ENCODE results near the gene CENPO.

The CENPO gene

GRCh38 chr2:24836206-24836605, 43.0 kb downstream of the CENPO start:
- H3K4me1 Mint-ChIP-seq: no peaks in the 10 kb centered on the region
- ATAC-seq: no peak
- no peaks in the 10 kb centered on the region for H3K9me3 Mint-ChIP-seq
- no peaks in the 10 kb centered on the region for H3K27me3 Mint-ChIP-seq
- no peak for DNase-seq
- no peak overlapping the region for H3K4me3 Mint-ChIP-seq
- H3K27ac Mint-ChIP-seq: peak overlapping the region in 1 of 2 donors; percentile 64

GRCh38 chr2:24836706-24837105, 43.5 kb downstream of the CENPO start:
- ATAC-seq (no peak), DNase-seq (no peak)
- Mint-ChIP-seq H3K4me1 (no peaks in the 10 kb centered on the region), H3K27me3 (no peaks in the 10 kb centered on the region), H3K27ac (no peak overlapping the region), H3K4me3 (no peak overlapping the region), H3K9me3 (no peaks in the 10 kb centered on the region)

- H3K9me3 Mint-ChIP-seq: no peaks in the 10 kb centered on the region
- no peaks in the 10 kb centered on the region for H3K27me3 Mint-ChIP-seq
- no peak for DNase-seq
- no peak overlapping the region for H3K4me3 Mint-ChIP-seq
- no peaks in the 10 kb centered on the region for H3K4me1 Mint-ChIP-seq
- no peak for ATAC-seq
- H3K27ac Mint-ChIP-seq: no peak overlapping the region
Observed at GRCh38 chr2:24837996-24838513, 44.8 kb downstream of the CENPO start.

- no peak overlapping the region for H3K4me3 Mint-ChIP-seq
- no peak for DNase-seq
- no peak for ATAC-seq
- no peaks in the 10 kb centered on the region for H3K9me3 Mint-ChIP-seq
- no peaks in the 10 kb centered on the region for H3K27me3 Mint-ChIP-seq
- no peaks in the 10 kb centered on the region for H3K4me1 Mint-ChIP-seq
- H3K27ac Mint-ChIP-seq: no peak overlapping the region
Observed at GRCh38 chr2:24838541-24838940, 45.3 kb downstream of the CENPO start.

GRCh38 chr2:24839729-24840128, 46.5 kb downstream of the CENPO start:
- ATAC-seq (no peak), DNase-seq (no peak)

GRCh38 chr2:24840164-24840869, 47.1 kb downstream of the CENPO start:
- ATAC-seq: no peak
- H3K4me1 Mint-ChIP-seq: no peaks in the 10 kb centered on the region
- H3K4me3 Mint-ChIP-seq: no peak overlapping the region
- no peaks in the 10 kb centered on the region for H3K9me3 Mint-ChIP-seq
- H3K27me3 Mint-ChIP-seq: no peaks in the 10 kb centered on the region
- DNase-seq: no peak
- no peak overlapping the region for H3K27ac Mint-ChIP-seq

More at GRCh38 chr2:24839729-24840128, 46.5 kb downstream of the CENPO start:
- Mint-ChIP-seq H3K27ac (no peak overlapping the region), H3K27me3 (no peaks in the 10 kb centered on the region), H3K4me3 (no peak overlapping the region), H3K9me3 (no peaks in the 10 kb centered on the region), H3K4me1 (no peaks in the 10 kb centered on the region)

GRCh38 chr2:24840962-24841945, 48.0 kb downstream of the CENPO start:
- Mint-ChIP-seq H3K4me3 (no peak overlapping the region), H3K27ac (no peak overlapping the region), H3K27me3 (no peaks in the 10 kb centered on the region), H3K9me3 (no peaks in the 10 kb centered on the region), H3K4me1 (no peaks in the 10 kb centered on the region)
- DNase-seq: no peak
- no peak for ATAC-seq

- Mint-ChIP-seq H3K27me3 (no peaks in the 10 kb centered on the region), H3K27ac (peak overlapping the region in 1 of 2 donors; percentile 42), H3K4me1 (no peaks in the 10 kb centered on the region), H3K4me3 (no peak overlapping the region), H3K9me3 (peaks cover 0 to 3% of the 10 kb centered on the region in 2 donors)
- DNase-seq: no peak
- no peak for ATAC-seq
Observed at GRCh38 chr2:24842081-24843050, 49.1 kb downstream of the CENPO start.

GRCh38 chr2:24843330-24843860, 50.2 kb downstream of the CENPO start:
- Mint-ChIP-seq H3K4me3 (no peak overlapping the region), H3K27me3 (no peaks in the 10 kb centered on the region), H3K27ac (peak overlapping the region in 1 of 2 donors; percentile 36), H3K9me3 (peaks cover 1 to 4% of the 10 kb centered on the region in 2 donors), H3K4me1 (no peaks in the 10 kb centered on the region)
- DNase-seq (no peak), ATAC-seq (no peak)

- no peak for DNase-seq
- Mint-ChIP-seq H3K9me3 (peaks cover 4 to 7% of the 10 kb centered on the region in 2 donors), H3K4me1 (no peaks in the 10 kb centered on the region), H3K27ac (peak overlapping the region in 1 of 2 donors; percentile 82), H3K4me3 (no peak overlapping the region), H3K27me3 (no peaks in the 10 kb centered on the region)
- ATAC-seq: no peak
Observed at GRCh38 chr2:24844023-24844685, 50.9 kb downstream of the CENPO start.

GRCh38 chr2:24845691-24846090, 52.5 kb downstream of the CENPO start:
- Mint-ChIP-seq H3K4me1 (no peaks in the 10 kb centered on the region), H3K27me3 (no peaks in the 10 kb centered on the region), H3K4me3 (no peak overlapping the region), H3K9me3 (peaks cover 4 to 14% of the 10 kb centered on the region in 2 donors), H3K27ac (no peak overlapping the region)
- ATAC-seq: no peak
- no peak for DNase-seq

- no peak for DNase-seq
- ATAC-seq: no peak
- H3K9me3 Mint-ChIP-seq: peaks cover 4 to 14% of the 10 kb centered on the region in 2 donors
- H3K27me3 Mint-ChIP-seq: no peaks in the 10 kb centered on the region
- H3K27ac Mint-ChIP-seq: no peak overlapping the region
- H3K4me3 Mint-ChIP-seq: no peak overlapping the region
- no peaks in the 10 kb centered on the region for H3K4me1 Mint-ChIP-seq
Observed at GRCh38 chr2:24850944-24851343, 57.7 kb downstream of the CENPO start.

GRCh38 chr2:24852026-24852425, 58.8 kb downstream of the CENPO start:
- Mint-ChIP-seq H3K27me3 (no peaks in the 10 kb centered on the region), H3K4me3 (no peak overlapping the region), H3K27ac (peak overlapping the region in 1 of 2 donors; percentile 42), H3K4me1 (no peaks in the 10 kb centered on the region), H3K9me3 (peaks cover 4 to 14% of the 10 kb centered on the region in 2 donors)
- ATAC-seq: no peak
- DNase-seq: no peak

GRCh38 chr2:24852431-24853020, 59.3 kb downstream of the CENPO start:
- no peak for ATAC-seq
- peak overlapping the region in 1 of 2 donors; percentile 42 for H3K27ac Mint-ChIP-seq

More at GRCh38 chr2:24852431-24853020, 59.3 kb downstream of the CENPO start:
- no peaks in the 10 kb centered on the region for H3K4me1 Mint-ChIP-seq
- H3K4me3 Mint-ChIP-seq: no peak overlapping the region
- no peak for DNase-seq
- H3K9me3 Mint-ChIP-seq: peaks cover 0 to 14% of the 10 kb centered on the region in 2 donors
- H3K27me3 Mint-ChIP-seq: no peaks in the 10 kb centered on the region

Data from stimulated activated naive CD8-positive, alpha-beta T cell treated with anti-CD3 and anti-CD28 coated beads, Interleukin-15, amount 100 ng/mL, for 72 hours (primary cell).